SK-N-SH (cell line): ENCODE data around the gene JMJD7.

Experiments used
- CTCF ChIP-seq: fragments of 200-600 bp; sonication (generic); IDR thresholded peaks from 2 replicates; pipeline ENCODE4 v1.6.1; 2017; ENCODE audit warnings: antibody characterized with exemption, mild to moderate bottlenecking, moderate library complexity
- EP300 ChIP-seq, 2 experiments: IDR thresholded peaks; 2 replicates each; pipeline versions ENCODE4 v1.4.0 to v1.6.1; 2012; ENCODE audit warnings: borderline replicate concordance in 1 of 2, low read depth in 1 of 2, low read length in 1 of 2
- FOXM1 ChIP-seq: IDR thresholded peaks from 2 replicates; pipeline ENCODE4 v1.4.0; 2012; ENCODE audit warnings: low read depth, mild to moderate bottlenecking
- JUND ChIP-seq: IDR thresholded peaks from 2 replicates; pipeline ENCODE4 v1.4.0; 2012
- MXI1 ChIP-seq: IDR thresholded peaks from 2 replicates; pipeline ENCODE4 v1.6.1; 2012; ENCODE audit warnings: mild to moderate bottlenecking, low read depth, low read length, improper control_type of control experiment
- PBX3 ChIP-seq: IDR thresholded peaks from 2 replicates; pipeline ENCODE4; 2012
- POLR2AphosphoS5 ChIP-seq: IDR thresholded peaks from 2 replicates; pipeline ENCODE4 v1.6.1; 2012; ENCODE audit warnings: low read depth, low read length
- RCOR1 ChIP-seq: fragments of 150-350 bp; IDR thresholded peaks from 2 replicates; pipeline ENCODE4 v1.6.1; 2017; ENCODE audit warnings: antibody characterized with exemption, low read length
- YY1 ChIP-seq: IDR thresholded peaks from 2 replicates; pipeline ENCODE4 v1.4.0; 2012; ENCODE audit warnings: low read depth, mild to moderate bottlenecking
- TF ChIP-seq, protein P1 (sequence below): IDR thresholded peaks from 2 replicates; pipeline ENCODE4 v1.6.1; 2012; ENCODE audit warnings: mild to moderate bottlenecking, low read depth, low read length, moderate library complexity

GRCh38 chr15:41853831-41854230, 25.9 kb downstream of the JMJD7 start:
- TF ChIP-seq POLR2AphosphoS5 (no peak), JUND (no peak), RCOR1 (no peak), CTCF (no peak), FOXM1 (no peak), YY1 (no peak), PBX3 (no peak), MXI1 (no peak), EP300 (IDR thresholded peaks at IDR 0.05; ENCODE audit: borderline replicate concordance in 1 of 2, low read depth in 1 of 2, low read length in 1 of 2) (no peak)
- TF ChIP-seq, protein P1, sequence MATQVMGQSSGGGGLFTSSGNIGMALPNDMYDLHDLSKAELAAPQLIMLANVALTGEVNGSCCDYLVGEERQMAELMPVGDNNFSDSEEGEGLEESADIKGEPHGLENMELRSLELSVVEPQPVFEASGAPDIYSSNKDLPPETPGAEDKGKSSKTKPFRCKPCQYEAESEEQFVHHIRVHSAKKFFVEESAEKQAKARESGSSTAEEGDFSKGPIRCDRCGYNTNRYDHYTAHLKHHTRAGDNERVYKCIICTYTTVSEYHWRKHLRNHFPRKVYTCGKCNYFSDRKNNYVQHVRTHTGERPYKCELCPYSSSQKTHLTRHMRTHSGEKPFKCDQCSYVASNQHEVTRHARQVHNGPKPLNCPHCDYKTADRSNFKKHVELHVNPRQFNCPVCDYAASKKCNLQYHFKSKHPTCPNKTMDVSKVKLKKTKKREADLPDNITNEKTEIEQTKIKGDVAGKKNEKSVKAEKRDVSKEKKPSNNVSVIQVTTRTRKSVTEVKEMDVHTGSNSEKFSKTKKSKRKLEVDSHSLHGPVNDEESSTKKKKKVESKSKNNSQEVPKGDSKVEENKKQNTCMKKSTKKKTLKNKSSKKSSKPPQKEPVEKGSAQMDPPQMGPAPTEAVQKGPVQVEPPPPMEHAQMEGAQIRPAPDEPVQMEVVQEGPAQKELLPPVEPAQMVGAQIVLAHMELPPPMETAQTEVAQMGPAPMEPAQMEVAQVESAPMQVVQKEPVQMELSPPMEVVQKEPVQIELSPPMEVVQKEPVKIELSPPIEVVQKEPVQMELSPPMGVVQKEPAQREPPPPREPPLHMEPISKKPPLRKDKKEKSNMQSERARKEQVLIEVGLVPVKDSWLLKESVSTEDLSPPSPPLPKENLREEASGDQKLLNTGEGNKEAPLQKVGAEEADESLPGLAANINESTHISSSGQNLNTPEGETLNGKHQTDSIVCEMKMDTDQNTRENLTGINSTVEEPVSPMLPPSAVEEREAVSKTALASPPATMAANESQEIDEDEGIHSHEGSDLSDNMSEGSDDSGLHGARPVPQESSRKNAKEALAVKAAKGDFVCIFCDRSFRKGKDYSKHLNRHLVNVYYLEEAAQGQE, result no peak
